ENCODE data around the gene TMEM167A.

- TF ChIP-seq CTBP1 (IDR thresholded peaks at IDR 0.05; ENCODE audit: borderline replicate concordance): no peak
- TF ChIP-seq SP1 (IDR thresholded peaks at IDR 0.05): no peak
- TF ChIP-seq BHLHE40 (IDR thresholded peaks at IDR 0.05; ENCODE audit: borderline replicate concordance): no peak
- TF ChIP-seq FOXK2 (IDR thresholded peaks at IDR 0.05): no peak
Observed at GRCh38 chr5:83125560-83125959, 48.4 kb upstream of the TMEM167A start.
